Tibial nerve (tissue), 4 donors: ENCODE measurements around the gene UQCC5. TPM values are rescaled to one million over a fixed set of nuclear protein-coding genes. Genes with fewer than 3 reads are reported as not detected.

Source experiments
- DNase-seq, 2 donors: peaks; one replicate each; pipeline ENCODE4 v3.0.0-alpha.2; 2019; ENCODE audit warnings: low spot score in 2 of 2
- H3K27ac ChIP-seq, 4 donors: fragments of 200-600 bp; sonication (generic) in 3 of 4; one replicate each; pipeline ENCODE4 v1.5.1; 2017 to 2019; ENCODE audit warnings: mild to moderate bottlenecking in 1 of 4
- H3K27me3 ChIP-seq, 2 donors: fragments of 200-600 bp; sonication (generic) in 1 of 2; one replicate each; pipeline versions ENCODE4 v1.5.1 to v1.6.0; 2017 to 2019
- H3K36me3 ChIP-seq, 3 donors: fragments of 200-600 bp; sonication (generic); one replicate each; pipeline ENCODE4 v1.5.1; 2018 to 2019
- H3K4me1 ChIP-seq, 4 donors: fragments of 200-600 bp; sonication (generic) in 3 of 4; one replicate each; pipeline ENCODE4 v1.5.1; 2017 to 2019
- H3K4me3 ChIP-seq, 4 donors: fragments of 200-600 bp; sonication (generic) in 3 of 4; one replicate each; pipeline ENCODE4 v1.5.1; 2017 to 2019; ENCODE audit warnings: mild to moderate bottlenecking in 1 of 4, moderate library complexity in 1 of 4
- H3K9me3 ChIP-seq, 4 donors: fragments of 200-600 bp; sonication (generic) in 3 of 4; one replicate each; pipeline ENCODE4 v1.5.1; 2017 to 2019
- EP300 ChIP-seq, 2 donors: sonication (generic); formaldehyde crosslinking; IDR thresholded peaks; one replicate each; pipeline ENCODE4 v1.6.1; 2017; ENCODE audit warnings: antibody characterized with exemption in 2 of 2, mild to moderate bottlenecking in 1 of 2
- POLR2A ChIP-seq, 2 donors: fragments of 450-650 bp; IDR thresholded peaks; one replicate each; pipeline ENCODE4 v1.6.1; 2017; ENCODE audit warnings: antibody characterized with exemption in 2 of 2, mild to moderate bottlenecking in 2 of 2, moderate library complexity in 2 of 2
- WGBS, 2 donors: methylation state at CpG; one replicate each; pipeline ENCODE4 v1.1.5; 2018; 5-methylcytosine and 5-hydroxymethylcytosine counted together
- total RNA-seq, 4 donors: library from RNA; depleted of rRNA; stranded (reverse); fragments of >200 nt; gene quantifications; one replicate each; pipeline ENCODE4 v1.1.0, GENCODE V29; 2016
- TF ChIP-seq, protein P1 (sequence below), 5 experiments: fragments of 200-600 bp in 3 of 5; fragments of 450-650 bp in 2 of 5; sonication (generic) in 3 of 5; IDR thresholded peaks; one replicate each; pipeline ENCODE4 v1.5.1; 2016 to 2019; ENCODE audit warnings: antibody characterized with exemption in 5 of 5, mild to moderate bottlenecking in 3 of 5, moderate library complexity in 2 of 5

The UQCC5 gene
- total RNA-seq, 4 donors from 2014 or later: 1.2 to 23.9 (median 9.5) TPM

- Histone ChIP-seq H3K36me3 (peaks cover 0 to 75% (median 0%) of the 10 kb centered on the region in 3 donors), H3K4me1 (peaks cover 0 to 24% (median 5%) of the 10 kb centered on the region in 4 donors), H3K9me3 (no peaks in the 10 kb centered on the region), H3K4me3 (peak overlapping the region; percentile 2 to 45 (median 19)), H3K27me3 (no peaks in the 10 kb centered on the region), H3K27ac (no peak overlapping the region)
- DNase-seq: no peak
- 28% methylated on average over 25 of the region's 50 CpGs; no CpG with 5 or more reads in 1 of the 2 donors for WGBS, 2 donors
- no peak for TF ChIP-seq POLR2A (IDR thresholded peaks at IDR 0.05)
- TF ChIP-seq, protein P1, sequence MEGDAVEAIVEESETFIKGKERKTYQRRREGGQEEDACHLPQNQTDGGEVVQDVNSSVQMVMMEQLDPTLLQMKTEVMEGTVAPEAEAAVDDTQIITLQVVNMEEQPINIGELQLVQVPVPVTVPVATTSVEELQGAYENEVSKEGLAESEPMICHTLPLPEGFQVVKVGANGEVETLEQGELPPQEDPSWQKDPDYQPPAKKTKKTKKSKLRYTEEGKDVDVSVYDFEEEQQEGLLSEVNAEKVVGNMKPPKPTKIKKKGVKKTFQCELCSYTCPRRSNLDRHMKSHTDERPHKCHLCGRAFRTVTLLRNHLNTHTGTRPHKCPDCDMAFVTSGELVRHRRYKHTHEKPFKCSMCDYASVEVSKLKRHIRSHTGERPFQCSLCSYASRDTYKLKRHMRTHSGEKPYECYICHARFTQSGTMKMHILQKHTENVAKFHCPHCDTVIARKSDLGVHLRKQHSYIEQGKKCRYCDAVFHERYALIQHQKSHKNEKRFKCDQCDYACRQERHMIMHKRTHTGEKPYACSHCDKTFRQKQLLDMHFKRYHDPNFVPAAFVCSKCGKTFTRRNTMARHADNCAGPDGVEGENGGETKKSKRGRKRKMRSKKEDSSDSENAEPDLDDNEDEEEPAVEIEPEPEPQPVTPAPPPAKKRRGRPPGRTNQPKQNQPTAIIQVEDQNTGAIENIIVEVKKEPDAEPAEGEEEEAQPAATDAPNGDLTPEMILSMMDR (IDR thresholded peaks at IDR 0.05): no peak
- TF ChIP-seq EP300 (IDR thresholded peaks at IDR 0.05): no peak
Observed at GRCh38 chr3:52518723-52519444, 17.5 kb upstream of the UQCC5 start.

DNA sequence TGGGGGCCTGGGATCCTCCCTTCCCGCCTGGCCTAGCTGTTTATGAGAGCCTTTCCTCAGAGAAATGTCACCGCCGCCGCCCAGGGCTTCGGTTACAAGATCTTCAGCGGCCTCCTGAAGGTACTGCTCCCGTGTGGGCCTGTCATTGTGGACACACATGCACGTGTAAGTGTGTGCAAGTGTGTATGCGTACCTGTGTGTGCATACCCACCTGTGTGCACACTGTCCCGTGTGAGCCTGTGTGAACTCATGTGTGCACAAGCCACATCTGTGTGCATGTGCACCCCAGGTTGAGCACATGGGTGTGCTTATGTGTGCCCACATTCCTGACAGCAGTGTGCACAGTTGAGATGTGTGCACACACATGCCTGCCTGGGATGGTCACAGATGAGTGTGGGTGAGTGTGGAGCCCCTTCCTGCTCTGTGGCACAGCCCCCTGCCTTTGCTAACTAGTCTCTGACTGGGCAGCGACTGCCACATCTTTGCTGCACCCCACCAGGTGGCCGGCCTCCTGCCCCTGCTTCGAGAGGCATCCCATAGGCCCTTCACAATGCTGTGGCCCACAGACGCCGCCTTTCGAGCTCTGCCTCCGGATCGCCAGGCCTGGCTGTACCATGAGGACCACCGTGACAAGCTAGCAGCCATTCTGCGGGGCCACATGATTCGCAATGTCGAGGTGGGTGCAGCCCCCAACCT lies 16.8 kb upstream of the UQCC5 start:
- Histone ChIP-seq H3K9me3 (no peaks in the 10 kb centered on the region), H3K36me3 (peaks cover 0 to 77% (median 0%) of the 10 kb centered on the region in 3 donors), H3K4me1 (peaks cover 0 to 26% (median 5%) of the 10 kb centered on the region in 4 donors), H3K27ac (no peak overlapping the region), H3K4me3 (no peak overlapping the region), H3K27me3 (no peaks in the 10 kb centered on the region)
- no peak for TF ChIP-seq EP300 (IDR thresholded peaks at IDR 0.05)
- TF ChIP-seq, protein P1 (IDR thresholded peaks at IDR 0.05): no peak
- no peak for TF ChIP-seq POLR2A (IDR thresholded peaks at IDR 0.05)
- 87 to 90% methylated on average over 12 to 19 of the region's 22 CpGs for WGBS, 2 donors
- DNase-seq: no peak

- Histone ChIP-seq H3K4me1 (peaks cover 0 to 26% (median 6%) of the 10 kb centered on the region in 4 donors), H3K4me3 (no peak overlapping the region), H3K9me3 (no peaks in the 10 kb centered on the region), H3K27ac (no peak overlapping the region), H3K36me3 (peaks cover 0 to 77% (median 0%) of the 10 kb centered on the region in 3 donors), H3K27me3 (no peaks in the 10 kb centered on the region)
- no peak for DNase-seq
- TF ChIP-seq EP300 (IDR thresholded peaks at IDR 0.05): no peak
- no peak for TF ChIP-seq POLR2A (IDR thresholded peaks at IDR 0.05)
- TF ChIP-seq, protein P1 (IDR thresholded peaks at IDR 0.05): no peak
- 86 to 100% methylated on average over 5 to 13 of the region's 14 CpGs for WGBS, 2 donors
Observed at GRCh38 chr3:52520141-52520667, 16.2 kb upstream of the UQCC5 start.

GRCh38 chr3:52520716-52521487 lies 15.5 kb upstream of the UQCC5 start:
- H3K36me3 ChIP-seq: peaks cover 0 to 78% (median 0%) of the 10 kb centered on the region in 3 donors
- H3K4me1 ChIP-seq: peaks cover 0 to 29% (median 9%) of the 10 kb centered on the region in 4 donors
- 89 to 90% methylated on average over 19 of the region's 20 CpGs for WGBS, 2 donors
- H3K27ac ChIP-seq: no peak overlapping the region
- no peak overlapping the region for H3K4me3 ChIP-seq
- no peaks in the 10 kb centered on the region for H3K27me3 ChIP-seq
- H3K9me3 ChIP-seq: no peaks in the 10 kb centered on the region
- no peak for TF ChIP-seq POLR2A (IDR thresholded peaks at IDR 0.05)
- TF ChIP-seq EP300 (IDR thresholded peaks at IDR 0.05): no peak
- TF ChIP-seq, protein P1 (IDR thresholded peaks at IDR 0.05): no peak
- DNase-seq: no peak
